ENCODE measurements around the gene FHL3. TPM values are rescaled to one million over a fixed set of nuclear protein-coding genes. Genes with fewer than 3 reads are reported as not detected.

Gene FHL3
- total and polyA plus RNA-seq, 9 of the 15 experiments (the other 6 are each of a cell fraction or from before 2014, with no cell fraction given) = 6.1 to 144 (median 34.1) TPM

- no peak for TF ChIP-seq ARID4B (CRISPR knock-in tag; IDR thresholded peaks at IDR 0.05)
- no peak for TF ChIP-seq ZNF121 (CRISPR knock-in tag; conservative IDR thresholded peaks at IDR 0.05)
- no peak for TF ChIP-seq USF1 (CRISPR knock-in tag; IDR thresholded peaks at IDR 0.05)
- no peak for TF ChIP-seq GMEB1 (CRISPR knock-in tag; IDR thresholded peaks at IDR 0.05)
- no peak for TF ChIP-seq ID3 (CRISPR knock-in tag; IDR thresholded peaks at IDR 0.05)
- 0 out of 2 replicates have a peak, but pooled peaks have one; percentile 19 for TF ChIP-seq ID3 (tag; IDR thresholded peaks at IDR 0.05)
- no peak for TF ChIP-seq NCOA2 (IDR thresholded peaks at IDR 0.05; ENCODE audit: partially characterized antibody in 2 of 2)
- no peak for TF ChIP-seq ZNF668 (CRISPR knock-in tag; IDR thresholded peaks at IDR 0.05)
- TF ChIP-seq HNRNPLL (IDR thresholded peaks at IDR 0.05; ENCODE audit: low read depth, low read length, poor library complexity, severe bottlenecking) = no peak
- no peak for TF ChIP-seq NR3C1 (CRISPR knock-in tag; IDR thresholded peaks at IDR 0.05)
- TF ChIP-seq DLX4 (CRISPR knock-in tag; IDR thresholded peaks at IDR 0.05) = no peak
- TF ChIP-seq CHAMP1 (IDR thresholded peaks at IDR 0.05) = no peak
- TF ChIP-seq ZNF644 (tag; IDR thresholded peaks at IDR 0.05; ENCODE audit: low read depth) = no peak; the same call in 1 of the 2 replicates
- TF ChIP-seq SMARCB1 (IDR thresholded peaks at IDR 0.05; ENCODE audit: insufficient read length, low read depth) = no peak
- TF ChIP-seq E2F5 (CRISPR knock-in tag; IDR thresholded peaks at IDR 0.05) = no peak
Measured at GRCh38 chr1:38009088-38009840, 4.0 kb upstream of the FHL3 start (continued).
